ENCODE results near the gene GNG11.

DNA sequence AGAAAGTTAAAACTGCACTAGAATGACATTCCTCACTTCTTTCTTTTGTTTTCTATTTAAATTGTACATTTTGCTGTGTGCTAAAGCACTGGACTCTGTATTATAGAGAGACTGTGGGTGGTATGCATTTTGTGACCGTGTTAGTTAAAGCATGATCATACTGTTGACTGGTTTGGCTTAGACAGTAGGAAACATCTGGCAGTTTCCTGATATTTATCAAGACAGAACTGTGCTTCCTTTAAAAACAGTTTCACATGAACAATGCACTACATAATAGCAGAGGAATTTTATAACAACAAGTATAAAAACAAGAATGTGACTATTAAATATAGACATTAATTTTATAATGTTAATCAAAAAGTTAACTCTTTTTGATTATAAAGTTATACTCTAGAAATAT lies 23.1 kb downstream of the GNG11 start:
- TF ChIP-seq, protein P1, sequence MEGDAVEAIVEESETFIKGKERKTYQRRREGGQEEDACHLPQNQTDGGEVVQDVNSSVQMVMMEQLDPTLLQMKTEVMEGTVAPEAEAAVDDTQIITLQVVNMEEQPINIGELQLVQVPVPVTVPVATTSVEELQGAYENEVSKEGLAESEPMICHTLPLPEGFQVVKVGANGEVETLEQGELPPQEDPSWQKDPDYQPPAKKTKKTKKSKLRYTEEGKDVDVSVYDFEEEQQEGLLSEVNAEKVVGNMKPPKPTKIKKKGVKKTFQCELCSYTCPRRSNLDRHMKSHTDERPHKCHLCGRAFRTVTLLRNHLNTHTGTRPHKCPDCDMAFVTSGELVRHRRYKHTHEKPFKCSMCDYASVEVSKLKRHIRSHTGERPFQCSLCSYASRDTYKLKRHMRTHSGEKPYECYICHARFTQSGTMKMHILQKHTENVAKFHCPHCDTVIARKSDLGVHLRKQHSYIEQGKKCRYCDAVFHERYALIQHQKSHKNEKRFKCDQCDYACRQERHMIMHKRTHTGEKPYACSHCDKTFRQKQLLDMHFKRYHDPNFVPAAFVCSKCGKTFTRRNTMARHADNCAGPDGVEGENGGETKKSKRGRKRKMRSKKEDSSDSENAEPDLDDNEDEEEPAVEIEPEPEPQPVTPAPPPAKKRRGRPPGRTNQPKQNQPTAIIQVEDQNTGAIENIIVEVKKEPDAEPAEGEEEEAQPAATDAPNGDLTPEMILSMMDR (IDR thresholded peaks at IDR 0.05 in 2 of 3, conservative IDR thresholded peaks at IDR 0.05 in 1 of 3; ENCODE audit: borderline replicate concordance in 1 of 3, insufficient read depth in 1 of 3, low read depth in 2 of 3, low read length in 2 of 3): no peak
- TF ChIP-seq EZH2 (IDR thresholded peaks at IDR 0.05) (no peak), EZH2phosphoT487 (IDR thresholded peaks at IDR 0.05; ENCODE audit: borderline replicate concordance) (no peak)

Measured in HCT116 (cell line).